Measurements from ENCODE around the gene LENG8. TPM values are rescaled to one million over a fixed set of nuclear protein-coding genes. Genes with fewer than 3 reads are reported as not detected.
"Not testable (repeated sequence)": the region's sequence is repeated elsewhere in the genome, so short reads cannot be mapped to it uniquely, and the experiment has no call there.

The LENG8 gene
- total RNA-seq, 2 experiments from 2014 or later: 163 to 176 TPM

DNA sequence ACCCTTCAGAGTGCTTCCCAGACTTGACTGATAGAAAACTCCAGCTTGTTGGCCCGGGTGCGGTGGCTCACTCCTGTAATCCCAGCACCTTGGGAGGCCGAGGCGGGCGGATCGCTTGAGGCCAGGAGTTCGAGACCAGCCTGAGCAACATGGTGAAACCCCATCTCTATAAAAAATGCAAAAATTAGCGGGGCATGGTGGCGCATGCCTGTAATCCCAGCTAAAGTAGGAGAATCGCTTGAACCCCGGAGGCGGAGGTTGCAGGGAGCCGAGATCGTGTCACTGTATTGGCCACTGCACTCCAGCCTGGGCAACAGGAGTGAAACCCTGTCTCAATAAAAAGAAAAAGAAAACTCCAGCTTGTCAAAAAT is 17.1 kb downstream of the LENG8 start:
- intact Hi-C loops (cut with micrococcal nuclease); DNase-seq; H3K27ac Mint-ChIP-seq; H3K9me3 Mint-ChIP-seq; CTCF ChIA-PET; H3K36me3 Mint-ChIP-seq; POLR2A ChIA-PET: not testable (repeated sequence)
- Mint-ChIP-seq H3K4me1 (ENCODE audit: low read depth) (peaks cover 21% of the 10 kb centered on the region), H3K4me3 (peak overlapping the region; percentile 52), H3K27me3 (peaks cover 17% of the 10 kb centered on the region)

DNA sequence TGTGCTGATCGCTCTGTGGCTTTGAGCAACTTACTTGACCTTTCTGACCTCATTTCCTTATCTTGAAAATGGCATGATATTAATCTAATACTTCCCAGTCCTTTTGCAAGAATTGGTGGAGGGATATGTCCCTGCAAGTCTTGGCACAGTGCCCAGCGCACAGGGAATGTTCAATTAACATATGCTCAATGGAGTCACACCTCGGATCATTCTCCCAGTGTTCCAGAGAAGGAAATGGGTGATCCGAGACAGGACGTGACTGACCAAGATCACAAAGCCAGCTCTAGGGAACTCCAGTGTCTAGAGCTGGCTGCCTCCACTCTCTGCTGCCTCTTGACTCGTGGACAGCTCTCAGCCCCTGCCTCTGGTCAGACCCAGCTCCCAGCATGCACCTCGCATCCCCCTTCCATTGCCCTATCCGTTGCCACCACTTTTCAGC is 20.5 kb downstream of the LENG8 start:
- intact Hi-C loops (cut with micrococcal nuclease): no loop called here
- POLR2A ChIA-PET: no interaction called here
- H3K27ac Mint-ChIP-seq: no peak overlapping the region
- H3K36me3 Mint-ChIP-seq: no peaks in the 10 kb centered on the region
- DNase-seq: no peak
- peaks cover 26% of the 10 kb centered on the region for H3K27me3 Mint-ChIP-seq
- peaks cover 11% of the 10 kb centered on the region for H3K4me1 Mint-ChIP-seq (ENCODE audit: low read depth)
- H3K9me3 Mint-ChIP-seq: no peaks in the 10 kb centered on the region
- CTCF ChIA-PET: interaction anchor here (2.4 kb wide), 1 partner anchor 9 kb away, joined by 8 read pairs; no protein-coding TSS in a partner anchor
- H3K4me3 Mint-ChIP-seq: no peak overlapping the region

DNA sequence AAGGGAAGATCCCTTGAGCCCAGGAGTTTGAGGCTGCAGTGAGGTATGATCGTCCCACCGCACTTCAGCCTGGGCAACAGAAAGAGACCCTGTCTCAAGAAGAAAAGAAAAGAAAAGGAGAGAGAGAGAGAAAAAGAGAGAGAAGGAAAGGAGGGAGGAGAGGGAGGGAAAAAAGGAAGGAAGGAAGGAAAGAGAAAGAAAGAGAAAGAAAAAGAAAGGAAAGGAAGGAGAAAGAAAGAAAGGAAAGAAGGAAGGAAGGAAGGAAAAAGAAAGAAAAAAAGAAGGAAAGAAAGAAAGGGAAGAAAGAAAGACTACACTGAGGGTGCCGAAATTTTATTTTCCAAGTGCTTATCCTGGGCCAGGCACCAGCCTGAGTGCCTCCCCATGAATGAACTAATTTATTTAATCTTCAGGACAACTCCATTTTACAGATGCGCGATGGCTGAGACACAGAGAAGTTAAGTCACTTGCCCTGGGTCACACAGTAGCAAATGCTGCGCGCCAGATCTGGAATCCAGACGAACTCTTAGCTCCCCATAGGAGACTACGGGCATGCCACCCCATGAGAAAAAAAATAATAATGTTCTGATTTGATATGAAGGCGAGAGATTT is 21.4 kb downstream of the LENG8 start:
- H3K27me3 Mint-ChIP-seq: peaks cover 26% of the 10 kb centered on the region
- no peak overlapping the region for H3K4me3 Mint-ChIP-seq
- no peaks in the 10 kb centered on the region for H3K9me3 Mint-ChIP-seq
- ChIA-PET POLR2A (interaction anchor here (1.1 kb wide), 1 partner anchor 10 kb away, joined by 4 read pairs; no protein-coding TSS in a partner anchor), CTCF (interaction anchor here (1.2 to 2.4 kb wide), 2 partner anchors 9 to 207 kb away, joined by 3 to 8 read pairs; no protein-coding TSS in a partner anchor)
- no peak for DNase-seq
- intact Hi-C loops (cut with micrococcal nuclease): no loop called here
- H3K36me3 Mint-ChIP-seq: no peaks in the 10 kb centered on the region
- no peak overlapping the region for H3K27ac Mint-ChIP-seq
- peaks cover 9% of the 10 kb centered on the region for H3K4me1 Mint-ChIP-seq (ENCODE audit: low read depth)

DNA sequence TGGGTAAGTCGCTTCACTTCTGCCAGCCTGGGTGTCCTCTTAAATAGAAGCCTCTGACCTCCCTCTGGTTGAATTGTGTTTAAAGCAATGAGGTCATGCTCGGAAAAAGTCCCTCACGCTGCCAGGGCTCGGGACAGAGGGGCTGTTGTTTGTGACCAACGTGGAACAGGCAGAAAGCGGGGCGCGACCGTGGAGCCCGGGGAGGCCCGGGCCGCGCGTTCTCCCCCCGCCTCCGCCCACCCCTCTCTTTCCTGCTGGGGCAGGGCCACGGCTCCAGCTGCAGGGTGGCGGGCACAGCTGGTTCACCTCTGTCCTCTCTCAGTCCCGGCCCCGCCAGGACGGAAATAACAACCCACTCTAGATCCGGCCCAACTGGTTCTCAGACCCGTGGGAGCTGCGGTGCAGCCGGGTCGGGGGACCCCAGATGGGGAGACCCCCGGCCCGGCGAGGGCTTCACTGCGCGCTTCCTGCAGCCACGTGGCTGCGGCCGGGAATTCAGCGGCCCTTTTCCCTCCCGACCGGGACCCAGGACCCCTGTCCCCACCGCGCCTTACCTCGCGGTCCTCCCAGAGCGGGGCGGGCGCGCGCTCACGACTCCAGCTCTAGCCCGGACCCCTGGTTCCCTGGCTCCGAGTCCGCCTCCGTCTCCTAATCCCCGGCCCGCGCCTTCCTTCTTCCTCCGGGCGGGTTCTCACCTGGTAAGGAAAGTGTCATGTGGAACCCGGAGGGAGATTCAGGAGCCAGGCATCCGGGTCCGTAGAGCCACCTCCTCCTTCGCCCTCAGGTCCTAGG is 22.2 kb downstream of the LENG8 start:
- H3K4me3 Mint-ChIP-seq: no peak overlapping the region

DNA sequence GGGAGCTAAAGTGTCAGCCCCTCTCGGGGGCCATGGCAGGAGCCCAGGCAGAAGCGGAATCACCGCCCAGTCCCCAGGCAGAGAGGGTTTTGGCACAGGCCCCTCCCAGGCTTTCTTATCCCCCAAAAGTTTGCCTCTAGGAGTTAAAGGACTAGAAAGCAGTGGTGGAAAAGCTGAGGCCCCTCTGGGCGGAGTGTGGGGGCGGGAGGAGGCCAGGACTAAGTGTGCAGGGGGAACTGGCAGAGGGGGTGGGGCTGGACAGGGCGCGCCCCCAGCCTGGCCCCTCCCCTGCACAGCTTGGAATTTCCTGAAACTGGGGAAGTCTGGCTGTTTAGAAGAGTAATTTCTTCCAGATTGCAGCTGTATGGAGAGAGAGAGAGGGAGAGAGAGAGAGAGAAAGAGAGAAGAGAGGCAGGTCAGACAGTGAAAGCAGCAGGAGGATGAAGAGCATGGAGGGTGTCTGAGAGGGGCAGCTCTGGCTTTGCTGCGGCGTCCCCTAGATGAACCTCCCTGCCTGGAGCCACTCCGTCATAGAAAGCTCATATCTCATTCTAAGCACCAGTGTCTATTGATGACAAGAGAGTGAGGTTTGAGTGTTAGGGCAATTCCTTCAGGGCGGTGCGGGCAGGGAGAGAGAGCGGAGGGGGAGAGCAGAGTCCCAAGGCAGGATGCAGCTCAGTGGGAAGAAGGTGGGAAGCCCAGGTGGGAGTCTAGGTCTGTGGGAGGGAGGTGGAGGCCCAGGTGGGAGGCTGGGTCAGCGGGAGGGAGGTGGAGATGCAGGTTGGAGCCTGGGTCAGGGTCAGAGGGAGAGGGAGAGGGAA is 24.3 kb downstream of the LENG8 start, which contains the start of gene CDC42EP5:
Gene CDC42EP5, minus strand, starts transcription at position 226 of the 821 bp plus-strand sequence. CDS start 7,749 bp downstream, outside the sequence.
- intact Hi-C loops (cut with micrococcal nuclease): no loop called here
- POLR2A ChIA-PET: no interaction called here
- DNase-seq: no peak
- Mint-ChIP-seq H3K4me1 (ENCODE audit: low read depth) (peaks cover 9% of the 10 kb centered on the region), H3K27me3 (peaks cover 36% of the 10 kb centered on the region), H3K4me3 (no peak within 1 kb of the TSS), H3K27ac (no peak within 1 kb of the TSS), H3K36me3 (no peaks in the 10 kb centered on the region), H3K9me3 (no peaks in the 10 kb centered on the region)
- CTCF ChIA-PET: interaction anchor here (0.8 to 1.4 kb wide), 2 partner anchors 8 to 204 kb away, joined by 3 to 7 read pairs; no protein-coding TSS in a partner anchor

More for the DNA sequence above, 22.2 kb downstream of the LENG8 start:
- no peaks in the 10 kb centered on the region for H3K36me3 Mint-ChIP-seq
- H3K4me1 Mint-ChIP-seq (ENCODE audit: low read depth): peaks cover 9% of the 10 kb centered on the region
- ChIA-PET POLR2A (interaction anchor here (1.1 kb wide), 1 partner anchor 11 kb away, joined by 4 read pairs; no protein-coding TSS in a partner anchor), CTCF (interaction anchor here (1.2 to 2.4 kb wide), 2 partner anchors 8 to 206 kb away, joined by 3 to 8 read pairs; no protein-coding TSS in a partner anchor)
- intact Hi-C loops (cut with micrococcal nuclease): no loop called here
- peaks cover 26% of the 10 kb centered on the region for H3K27me3 Mint-ChIP-seq
- H3K9me3 Mint-ChIP-seq: no peaks in the 10 kb centered on the region
- no peak overlapping the region for H3K27ac Mint-ChIP-seq
- no peak for DNase-seq

DNA sequence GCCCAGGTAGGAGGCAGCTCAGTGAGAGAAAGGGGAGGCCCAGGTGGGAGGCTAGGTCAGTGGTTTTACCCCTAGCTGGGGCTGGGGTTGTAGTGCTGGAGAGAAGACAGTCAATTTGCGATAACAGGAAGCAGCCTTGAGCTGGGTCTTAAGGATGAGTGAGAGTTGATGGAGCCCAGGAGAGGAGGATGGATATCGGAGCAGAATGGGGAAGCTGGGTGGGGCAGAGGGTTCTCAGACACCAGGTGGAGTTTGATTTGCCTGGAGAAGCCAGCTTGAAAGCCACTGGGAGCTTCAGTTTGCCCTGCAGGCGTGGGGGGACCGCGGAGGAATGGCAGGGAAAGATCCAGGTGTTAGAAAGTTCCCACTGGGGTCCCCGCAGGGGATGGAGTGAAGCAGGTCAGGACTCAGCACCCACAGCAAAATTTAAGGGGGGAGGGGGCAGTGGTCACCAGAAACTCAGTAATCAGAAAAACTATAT is 24.9 kb downstream of the LENG8 start:
- ChIA-PET CTCF (interaction anchor here (0.8 to 1.4 kb wide), 2 partner anchors 8 to 204 kb away, joined by 3 to 7 read pairs; no protein-coding TSS in a partner anchor), POLR2A (no interaction called here)
- peaks cover 9% of the 10 kb centered on the region for H3K4me1 Mint-ChIP-seq (ENCODE audit: low read depth)
- H3K27ac Mint-ChIP-seq: no peak overlapping the region
- peaks cover 39% of the 10 kb centered on the region for H3K27me3 Mint-ChIP-seq
- no peak overlapping the region for H3K4me3 Mint-ChIP-seq
- H3K9me3 Mint-ChIP-seq: no peaks in the 10 kb centered on the region
- intact Hi-C loops (cut with micrococcal nuclease): no loop called here
- no peaks in the 10 kb centered on the region for H3K36me3 Mint-ChIP-seq
- DNase-seq: no peak

DNA sequence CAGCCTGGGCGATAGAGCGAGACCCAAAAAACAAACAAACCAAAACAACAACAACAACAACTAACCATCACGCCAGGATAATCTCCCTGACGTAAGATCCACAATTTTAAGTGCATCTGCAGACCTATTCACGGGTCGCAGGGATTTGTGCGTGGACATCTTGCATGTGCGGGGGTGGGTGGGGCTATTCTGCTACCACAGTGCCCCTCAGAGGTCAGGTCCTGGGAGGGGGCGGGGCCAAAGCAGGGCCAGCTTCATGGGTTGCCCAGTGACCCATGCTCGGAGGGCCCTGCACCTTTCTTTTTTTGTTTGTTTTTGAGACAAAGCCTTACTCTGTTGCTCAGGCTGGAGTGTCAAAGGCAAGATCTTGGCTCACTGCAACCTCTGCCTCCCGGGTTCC is 26.7 kb downstream of the LENG8 start:
- no peaks in the 10 kb centered on the region for H3K9me3 Mint-ChIP-seq
- intact Hi-C loops (cut with micrococcal nuclease): no loop called here
- H3K4me3 Mint-ChIP-seq: no peak overlapping the region
- no peaks in the 10 kb centered on the region for H3K36me3 Mint-ChIP-seq
- H3K27ac Mint-ChIP-seq: no peak overlapping the region
- ChIA-PET POLR2A (no interaction called here), CTCF (no interaction called here)
- DNase-seq: no peak
- peaks cover 27% of the 10 kb centered on the region for H3K27me3 Mint-ChIP-seq
- peaks cover 7% of the 10 kb centered on the region for H3K4me1 Mint-ChIP-seq (ENCODE audit: low read depth)

DNA sequence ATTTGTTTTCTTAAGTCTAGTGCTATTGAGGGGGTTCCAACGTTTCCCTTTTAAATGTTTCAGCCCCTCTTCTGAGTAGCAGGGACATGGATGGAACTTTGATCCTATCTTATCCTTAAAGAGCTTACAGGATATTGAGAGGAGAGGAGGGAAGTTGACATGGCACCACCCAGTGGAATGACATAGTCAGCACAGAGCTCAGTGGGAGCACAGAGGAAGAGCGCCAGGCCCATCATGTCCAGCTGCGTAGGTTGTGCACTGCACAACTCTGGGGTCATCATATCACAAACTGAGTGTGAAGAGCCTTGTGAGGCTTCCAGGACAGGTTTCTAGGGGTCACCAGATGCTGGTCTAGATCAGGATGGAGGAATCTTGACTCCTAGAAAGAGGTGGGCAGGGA is 28.7 kb downstream of the LENG8 start:
- intact Hi-C loops (cut with micrococcal nuclease): loop anchor here (1.0 kb wide), 1 partner anchor 199 kb away; no protein-coding TSS in a partner anchor
- H3K4me1 Mint-ChIP-seq (ENCODE audit: low read depth): peaks cover 7% of the 10 kb centered on the region

DNA sequence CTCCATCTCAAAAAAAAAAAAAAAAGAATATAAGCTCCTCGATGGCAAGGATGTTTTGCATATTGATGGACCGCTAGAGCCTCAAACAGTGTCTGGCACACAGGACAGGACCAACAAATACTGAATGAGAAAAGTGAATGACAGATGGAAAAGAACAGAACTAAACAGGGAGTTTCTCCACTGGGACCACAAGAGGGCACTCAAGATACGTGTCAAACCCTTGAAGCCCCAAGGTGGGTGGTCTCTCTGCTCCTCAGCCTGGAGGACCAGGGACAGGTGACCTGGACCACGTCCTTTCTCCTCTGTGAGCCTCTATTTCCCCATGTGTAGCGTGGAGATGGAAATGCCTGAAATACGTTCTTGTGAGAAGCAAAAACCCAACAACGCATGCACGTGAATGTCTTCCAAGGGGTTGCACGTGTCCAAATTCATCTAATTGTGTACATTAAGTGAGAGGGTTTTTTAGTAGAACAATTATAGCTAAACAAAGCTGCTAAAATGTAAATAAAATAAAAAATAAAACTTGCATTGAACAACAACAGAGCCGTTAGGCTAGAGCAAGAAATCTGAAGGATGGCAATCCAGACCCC is 29.8 kb downstream of the LENG8 start:
- H3K27me3 Mint-ChIP-seq: peaks cover 24% of the 10 kb centered on the region
- H3K4me3 Mint-ChIP-seq: no peak overlapping the region
- ChIA-PET CTCF (interaction anchor here (0.6 to 6.5 kb wide), 9 partner anchors 8 to 203 kb away, joined by 3 to 77 read pairs (median 4); partner anchors contain the start of gene LENG8), POLR2A (no interaction called here)
- no peak overlapping the region for H3K27ac Mint-ChIP-seq
- intact Hi-C loops (cut with micrococcal nuclease): loop anchor here (1.0 kb wide), 1 partner anchor 198 kb away; no protein-coding TSS in a partner anchor
- DNase-seq: peak; percentile 31
- H3K4me1 Mint-ChIP-seq (ENCODE audit: low read depth): peaks cover 2% of the 10 kb centered on the region
- H3K9me3 Mint-ChIP-seq: no peaks in the 10 kb centered on the region
- no peaks in the 10 kb centered on the region for H3K36me3 Mint-ChIP-seq

More for the DNA sequence above, 28.7 kb downstream of the LENG8 start:
- peaks cover 27% of the 10 kb centered on the region for H3K27me3 Mint-ChIP-seq
- H3K9me3 Mint-ChIP-seq: no peaks in the 10 kb centered on the region
- ChIA-PET POLR2A (no interaction called here), CTCF (interaction anchor here (1.5 to 6.5 kb wide), 3 partner anchors 7 to 197 kb away, joined by 3 to 77 read pairs (median 8); no protein-coding TSS in a partner anchor)
- H3K36me3 Mint-ChIP-seq: no peaks in the 10 kb centered on the region
- H3K27ac Mint-ChIP-seq: no peak overlapping the region
- H3K4me3 Mint-ChIP-seq: no peak overlapping the region
- no peak for DNase-seq

DNA sequence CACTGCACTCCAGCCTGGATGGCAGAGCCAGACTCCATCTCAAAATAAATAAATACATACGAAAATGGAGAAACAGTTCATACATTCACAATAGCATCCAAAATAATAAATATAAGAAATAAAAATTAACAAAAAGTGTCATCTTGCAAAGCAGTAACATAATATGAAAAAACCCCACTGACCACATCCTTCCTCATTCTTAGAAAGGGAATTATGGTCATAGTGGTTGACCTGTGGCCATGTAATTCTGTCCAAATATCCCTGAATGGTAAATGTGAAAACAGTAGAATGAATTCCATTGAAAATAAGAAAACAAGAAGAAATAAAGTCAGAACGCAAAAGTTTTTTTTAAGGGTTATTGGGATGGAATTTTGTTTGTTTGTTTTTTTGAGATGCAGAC is 31.1 kb downstream of the LENG8 start:
- Mint-ChIP-seq H3K27ac (no peak overlapping the region), H3K4me1 (ENCODE audit: low read depth) (peaks cover 2% of the 10 kb centered on the region), H3K36me3 (no peaks in the 10 kb centered on the region), H3K27me3 (peaks cover 26% of the 10 kb centered on the region), H3K4me3 (no peak overlapping the region), H3K9me3 (no peaks in the 10 kb centered on the region)
- DNase-seq: no peak
- ChIA-PET POLR2A (no interaction called here), CTCF (interaction anchor here (0.9 to 6.5 kb wide), 6 partner anchors 10 to 200 kb away, joined by 3 to 77 read pairs (median 6); no protein-coding TSS in a partner anchor)
- intact Hi-C loops (cut with micrococcal nuclease): no loop called here

DNA sequence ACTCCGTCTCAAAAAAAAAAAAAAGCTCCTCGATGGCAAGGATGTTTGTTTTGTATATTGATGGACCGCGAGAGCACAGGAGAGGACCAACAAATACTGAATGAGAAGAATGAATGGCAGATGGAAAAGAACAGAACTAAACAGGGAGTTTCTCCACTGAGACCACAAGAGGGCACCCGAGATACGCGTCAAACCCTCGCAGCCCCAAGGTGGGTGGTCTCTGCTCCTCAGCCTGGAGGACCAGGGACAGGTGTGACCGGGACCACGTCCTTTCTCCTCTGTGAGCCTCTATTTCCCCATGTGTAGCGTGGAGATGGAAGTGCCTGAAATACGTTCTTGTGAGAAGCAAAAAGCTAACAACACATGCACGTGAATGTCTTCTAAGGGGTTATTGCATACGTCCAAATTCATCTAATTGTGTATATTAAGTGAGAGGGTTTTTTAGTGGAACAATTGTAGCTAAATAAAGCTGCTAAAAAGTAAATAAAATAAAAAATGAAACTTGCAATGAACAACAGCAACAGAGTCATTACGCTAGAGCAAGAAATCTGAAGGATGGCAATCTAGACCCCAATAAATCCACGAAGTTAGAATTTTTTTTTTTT is 32.4 kb downstream of the LENG8 start:
- POLR2A ChIA-PET: no interaction called here
- H3K27me3 Mint-ChIP-seq: peaks cover 28% of the 10 kb centered on the region
- peak overlapping the region; percentile 4 for H3K27ac Mint-ChIP-seq
- H3K4me1 Mint-ChIP-seq (ENCODE audit: low read depth): peaks cover 5% of the 10 kb centered on the region
- intact Hi-C loops (cut with micrococcal nuclease): no loop called here
- peak overlapping the region; percentile 27 for H3K4me3 Mint-ChIP-seq
- peak; percentile 37 for DNase-seq
- no peaks in the 10 kb centered on the region for H3K36me3 Mint-ChIP-seq
- no peaks in the 10 kb centered on the region for H3K9me3 Mint-ChIP-seq
- CTCF ChIA-PET: interaction anchor here (0.6 to 6.5 kb wide), 15 partner anchors 8 to 1584 kb away, joined by 3 to 77 read pairs (median 4); partner anchors contain the start of gene CDC42EP5
